ENCODE measurements around the gene WDFY4. TPM values are rescaled to one million over a fixed set of nuclear protein-coding genes. Genes with fewer than 3 reads are reported as not detected.

The WDFY4 gene
- total and polyA plus RNA-seq, 2 donors (not counting 1 experiment from before 2014, with no cell fraction given) = 0.06 to 0.66 TPM

GRCh38 chr10:48806342-48806741 is 121.7 kb downstream of the WDFY4 start:
- TF ChIP-seq CTCF (conservative IDR thresholded peaks at IDR 0.05 in 1 of 2, IDR thresholded peaks at IDR 0.05 in 1 of 2; ENCODE audit: low read depth in 1 of 2, low read length in 2 of 2) = no peak
- H2AFZ ChIP-seq (ENCODE audit: low read length) = peak overlapping the region; percentile 23
- no peak overlapping the region for H3K4me2 ChIP-seq (ENCODE audit: extremely low read depth, insufficient read depth, low read length)
- no peaks in the 10 kb centered on the region for H3K9me3 ChIP-seq (ENCODE audit: control insufficient read depth, insufficient read depth, low read depth, low read length)
- H3K36me3 ChIP-seq (ENCODE audit: control insufficient read depth, insufficient read depth, low read length) = no peaks in the 10 kb centered on the region
- H3K79me2 ChIP-seq (ENCODE audit: control insufficient read depth, insufficient read depth, low read length) = no peaks in the 10 kb centered on the region
- no peaks in the 10 kb centered on the region for H3K27me3 ChIP-seq (ENCODE audit: control insufficient read depth, insufficient read depth, low read length)
- no peaks in the 10 kb centered on the region for H4K20me1 ChIP-seq (ENCODE audit: control insufficient read depth, extremely low read depth, insufficient read depth, low read length)
- H3K27ac ChIP-seq (ENCODE audit: insufficient read depth, low read length) = no peak overlapping the region
- no peak for DNase-seq (ENCODE audit: low read depth in 2 of 2)
- no peak overlapping the region for H3K4me3 ChIP-seq (replicated peaks in 1 of 4; ENCODE audit: control extremely low read depth in 1 of 4, insufficient read depth in 1 of 4, low read depth in 3 of 4, low read length in 4 of 4)
- no peaks in the 10 kb centered on the region for H3K4me1 ChIP-seq (ENCODE audit: control insufficient read depth, extremely low read depth, insufficient read depth, low read length)
- no peak overlapping the region for H3K9ac ChIP-seq (ENCODE audit: insufficient read depth, low read length)

GRCh38 chr10:48807791-48808470 is 123.3 kb downstream of the WDFY4 start:
- TF ChIP-seq CTCF (conservative IDR thresholded peaks at IDR 0.05 in 1 of 2, IDR thresholded peaks at IDR 0.05 in 1 of 2; ENCODE audit: low read depth in 1 of 2, low read length in 2 of 2) (no peak), EZH2 (IDR thresholded peaks at IDR 0.05; ENCODE audit: low read length, missing control alignments) (no peak)
- no peaks in the 10 kb centered on the region for H3K27me3 ChIP-seq (ENCODE audit: control insufficient read depth, insufficient read depth, low read length)
- no peak overlapping the region for H3K4me3 ChIP-seq (replicated peaks in 1 of 4; ENCODE audit: control extremely low read depth in 1 of 4, insufficient read depth in 1 of 4, low read depth in 3 of 4, low read length in 4 of 4)
- no peaks in the 10 kb centered on the region for H3K4me1 ChIP-seq (ENCODE audit: control insufficient read depth, extremely low read depth, insufficient read depth, low read length)
- no peaks in the 10 kb centered on the region for H3K79me2 ChIP-seq (ENCODE audit: control insufficient read depth, insufficient read depth, low read length)
- DNase-seq (ENCODE audit: low read depth in 2 of 2) = no peak
- no peaks in the 10 kb centered on the region for H3K9me3 ChIP-seq (ENCODE audit: control insufficient read depth, insufficient read depth, low read depth, low read length)
- H3K9ac ChIP-seq (ENCODE audit: insufficient read depth, low read length) = no peak overlapping the region
- H3K27ac ChIP-seq (ENCODE audit: insufficient read depth, low read length) = no peak overlapping the region
- H3K4me2 ChIP-seq (ENCODE audit: extremely low read depth, insufficient read depth, low read length) = no peak overlapping the region
- H3K36me3 ChIP-seq (ENCODE audit: control insufficient read depth, insufficient read depth, low read length) = no peaks in the 10 kb centered on the region
- no peaks in the 10 kb centered on the region for H4K20me1 ChIP-seq (ENCODE audit: control insufficient read depth, extremely low read depth, insufficient read depth, low read length)
- no peak overlapping the region for H2AFZ ChIP-seq (ENCODE audit: low read length)

GRCh38 chr10:48809261-48809660 is 124.6 kb downstream of the WDFY4 start:
- Histone ChIP-seq H3K79me2 (ENCODE audit: control insufficient read depth, insufficient read depth, low read length) (no peaks in the 10 kb centered on the region), H3K27me3 (ENCODE audit: control insufficient read depth, insufficient read depth, low read length) (no peaks in the 10 kb centered on the region), H3K27ac (ENCODE audit: insufficient read depth, low read length) (no peak overlapping the region), H3K9ac (ENCODE audit: insufficient read depth, low read length) (no peak overlapping the region), H2AFZ (ENCODE audit: low read length) (no peak overlapping the region), H3K4me2 (ENCODE audit: extremely low read depth, insufficient read depth, low read length) (no peak overlapping the region), H3K4me1 (ENCODE audit: control insufficient read depth, extremely low read depth, insufficient read depth, low read length) (no peaks in the 10 kb centered on the region), H3K36me3 (ENCODE audit: control insufficient read depth, insufficient read depth, low read length) (no peaks in the 10 kb centered on the region), H3K4me3 (replicated peaks in 1 of 4; ENCODE audit: control extremely low read depth in 1 of 4, insufficient read depth in 1 of 4, low read depth in 3 of 4, low read length in 4 of 4) (no peak overlapping the region), H3K9me3 (ENCODE audit: control insufficient read depth, insufficient read depth, low read depth, low read length) (no peaks in the 10 kb centered on the region), H4K20me1 (ENCODE audit: control insufficient read depth, extremely low read depth, insufficient read depth, low read length) (no peaks in the 10 kb centered on the region)
- no peak for DNase-seq (ENCODE audit: low read depth in 2 of 2)
- no peak for TF ChIP-seq CTCF (conservative IDR thresholded peaks at IDR 0.05 in 1 of 2, IDR thresholded peaks at IDR 0.05 in 1 of 2; ENCODE audit: low read depth in 1 of 2, low read length in 2 of 2)
- no peak for TF ChIP-seq EZH2 (IDR thresholded peaks at IDR 0.05; ENCODE audit: low read length, missing control alignments)
